ENCODE measurements around the gene SPRY1. TPM values are rescaled to one million over a fixed set of nuclear protein-coding genes. Genes with fewer than 3 reads are reported as not detected.

Gene SPRY1
- polyA plus RNA-seq, 1 donor from 2014 or later, result 0.58 TPM

GRCh38 chr4:123365412-123365811 is 31.2 kb upstream of the SPRY1 start:
- Histone ChIP-seq H4K20me1 (ENCODE audit: insufficient read depth) (no peaks in the 10 kb centered on the region), H3K9me3 (ENCODE audit: low read length) (no peaks in the 10 kb centered on the region), H3K9ac (ENCODE audit: low read length) (no peak overlapping the region), H3K36me3 (ENCODE audit: insufficient read depth, low read length) (no peaks in the 10 kb centered on the region), H3K9me2 (ENCODE audit: insufficient read depth, low read length) (no peaks in the 10 kb centered on the region), H3K79me2 (replicated peaks; ENCODE audit: insufficient read depth, low read length) (no peaks in the 10 kb centered on the region), H2AFZ (ENCODE audit: low read depth, low read length) (no peak overlapping the region), H3K4me3 (ENCODE audit: low read length) (no peak overlapping the region), H3K27ac (ENCODE audit: low read length) (no peak overlapping the region), H3K27me3 (ENCODE audit: insufficient read depth, low read depth, low read length) (no peaks in the 10 kb centered on the region), H3K4me2 (ENCODE audit: low read length) (no peak overlapping the region), H3F3A (ENCODE audit: insufficient read depth, low read length, poor library complexity, severe bottlenecking) (no peaks in the 10 kb centered on the region)
- TF ChIP-seq SMC3 (conservative IDR thresholded peaks at IDR 0.05; ENCODE audit: poor library complexity), result no peak
- no peak for TF ChIP-seq MXI1 (conservative IDR thresholded peaks at IDR 0.05; ENCODE audit: poor library complexity, severe bottlenecking)
- TF ChIP-seq, protein P1, sequence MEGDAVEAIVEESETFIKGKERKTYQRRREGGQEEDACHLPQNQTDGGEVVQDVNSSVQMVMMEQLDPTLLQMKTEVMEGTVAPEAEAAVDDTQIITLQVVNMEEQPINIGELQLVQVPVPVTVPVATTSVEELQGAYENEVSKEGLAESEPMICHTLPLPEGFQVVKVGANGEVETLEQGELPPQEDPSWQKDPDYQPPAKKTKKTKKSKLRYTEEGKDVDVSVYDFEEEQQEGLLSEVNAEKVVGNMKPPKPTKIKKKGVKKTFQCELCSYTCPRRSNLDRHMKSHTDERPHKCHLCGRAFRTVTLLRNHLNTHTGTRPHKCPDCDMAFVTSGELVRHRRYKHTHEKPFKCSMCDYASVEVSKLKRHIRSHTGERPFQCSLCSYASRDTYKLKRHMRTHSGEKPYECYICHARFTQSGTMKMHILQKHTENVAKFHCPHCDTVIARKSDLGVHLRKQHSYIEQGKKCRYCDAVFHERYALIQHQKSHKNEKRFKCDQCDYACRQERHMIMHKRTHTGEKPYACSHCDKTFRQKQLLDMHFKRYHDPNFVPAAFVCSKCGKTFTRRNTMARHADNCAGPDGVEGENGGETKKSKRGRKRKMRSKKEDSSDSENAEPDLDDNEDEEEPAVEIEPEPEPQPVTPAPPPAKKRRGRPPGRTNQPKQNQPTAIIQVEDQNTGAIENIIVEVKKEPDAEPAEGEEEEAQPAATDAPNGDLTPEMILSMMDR (IDR thresholded peaks at IDR 0.05; ENCODE audit: poor library complexity, severe bottlenecking), result no peak
- no peak for TF ChIP-seq RAD21 (conservative IDR thresholded peaks at IDR 0.05)
- TF ChIP-seq REST (IDR thresholded peaks at IDR 0.05; ENCODE audit: borderline replicate concordance), result no peak
- TF ChIP-seq EZH2 (IDR thresholded peaks at IDR 0.05; ENCODE audit: borderline replicate concordance, insufficient read depth, low read length, poor library complexity, severe bottlenecking), result no peak
- no peak for TF ChIP-seq EP300 (conservative IDR thresholded peaks at IDR 0.05; ENCODE audit: poor library complexity, severe bottlenecking)

DNA sequence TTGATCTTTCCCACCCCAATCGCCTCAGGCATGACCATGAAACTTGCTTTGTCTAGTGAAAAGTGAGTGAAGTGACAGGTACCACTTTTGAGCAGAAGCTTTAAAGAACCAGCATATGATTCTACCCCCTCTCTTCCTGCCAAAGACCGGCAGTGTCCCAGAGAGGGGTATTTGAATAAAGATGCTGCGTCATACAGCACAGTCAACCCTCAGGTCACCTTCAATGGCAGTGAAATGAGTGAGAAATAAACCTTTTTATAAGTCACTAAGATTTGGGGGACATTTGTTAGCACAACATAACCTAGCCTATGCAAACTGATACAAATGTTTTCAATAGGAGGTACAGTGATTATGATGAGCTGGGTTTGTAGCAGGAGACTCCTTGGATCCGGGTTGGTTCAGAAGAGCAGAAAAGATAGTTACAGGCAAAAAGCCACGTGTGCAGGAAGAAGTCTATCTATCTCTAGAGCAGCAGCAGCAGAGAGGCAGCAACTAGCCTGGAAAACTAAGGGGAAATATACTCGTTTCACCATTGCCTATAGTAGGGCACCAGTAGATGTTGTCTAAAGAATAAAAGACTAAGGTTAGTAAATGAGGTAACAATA is 30.3 kb upstream of the SPRY1 start:
- Histone ChIP-seq H3K27me3 (ENCODE audit: insufficient read depth, low read depth, low read length) (no peaks in the 10 kb centered on the region), H3F3A (ENCODE audit: insufficient read depth, low read length, poor library complexity, severe bottlenecking) (no peaks in the 10 kb centered on the region), H3K79me2 (replicated peaks; ENCODE audit: insufficient read depth, low read length) (no peaks in the 10 kb centered on the region), H4K20me1 (ENCODE audit: insufficient read depth) (no peaks in the 10 kb centered on the region), H3K4me2 (ENCODE audit: low read length) (no peak overlapping the region), H2AFZ (ENCODE audit: low read depth, low read length) (no peak overlapping the region), H3K9me2 (ENCODE audit: insufficient read depth, low read length) (no peaks in the 10 kb centered on the region), H3K36me3 (ENCODE audit: insufficient read depth, low read length) (no peaks in the 10 kb centered on the region), H3K27ac (ENCODE audit: low read length) (no peak overlapping the region), H3K4me3 (ENCODE audit: low read length) (no peak overlapping the region), H3K9me3 (ENCODE audit: low read length) (no peaks in the 10 kb centered on the region), H3K9ac (ENCODE audit: low read length) (no peak overlapping the region)
- TF ChIP-seq, protein P1 (IDR thresholded peaks at IDR 0.05; ENCODE audit: poor library complexity, severe bottlenecking), result no peak
- TF ChIP-seq SMC3 (conservative IDR thresholded peaks at IDR 0.05; ENCODE audit: poor library complexity) (no peak), POLR2AphosphoS5 (IDR thresholded peaks at IDR 0.05) (no peak), TAF1 (IDR thresholded peaks at IDR 0.05; ENCODE audit: low read depth) (no peak), EP300 (conservative IDR thresholded peaks at IDR 0.05; ENCODE audit: poor library complexity, severe bottlenecking) (no peak), MXI1 (conservative IDR thresholded peaks at IDR 0.05; ENCODE audit: poor library complexity, severe bottlenecking) (no peak), RAD21 (conservative IDR thresholded peaks at IDR 0.05) (no peak), REST (IDR thresholded peaks at IDR 0.05; ENCODE audit: borderline replicate concordance) (no peak), EZH2 (IDR thresholded peaks at IDR 0.05; ENCODE audit: borderline replicate concordance, insufficient read depth, low read length, poor library complexity, severe bottlenecking) (no peak)
